NOMO-1 treated with DMSO at 0.1 percent for 48 hours (cell line): ENCODE measurements around the gene TMA7B.

Source experiments
- DNase-seq: peaks from one replicate; lab custom pipeline; 2025; ENCODE audit not compliant: unreplicated experiment; lab: John Stamatoyannopoulos, UW

TMA7B gene

DNA sequence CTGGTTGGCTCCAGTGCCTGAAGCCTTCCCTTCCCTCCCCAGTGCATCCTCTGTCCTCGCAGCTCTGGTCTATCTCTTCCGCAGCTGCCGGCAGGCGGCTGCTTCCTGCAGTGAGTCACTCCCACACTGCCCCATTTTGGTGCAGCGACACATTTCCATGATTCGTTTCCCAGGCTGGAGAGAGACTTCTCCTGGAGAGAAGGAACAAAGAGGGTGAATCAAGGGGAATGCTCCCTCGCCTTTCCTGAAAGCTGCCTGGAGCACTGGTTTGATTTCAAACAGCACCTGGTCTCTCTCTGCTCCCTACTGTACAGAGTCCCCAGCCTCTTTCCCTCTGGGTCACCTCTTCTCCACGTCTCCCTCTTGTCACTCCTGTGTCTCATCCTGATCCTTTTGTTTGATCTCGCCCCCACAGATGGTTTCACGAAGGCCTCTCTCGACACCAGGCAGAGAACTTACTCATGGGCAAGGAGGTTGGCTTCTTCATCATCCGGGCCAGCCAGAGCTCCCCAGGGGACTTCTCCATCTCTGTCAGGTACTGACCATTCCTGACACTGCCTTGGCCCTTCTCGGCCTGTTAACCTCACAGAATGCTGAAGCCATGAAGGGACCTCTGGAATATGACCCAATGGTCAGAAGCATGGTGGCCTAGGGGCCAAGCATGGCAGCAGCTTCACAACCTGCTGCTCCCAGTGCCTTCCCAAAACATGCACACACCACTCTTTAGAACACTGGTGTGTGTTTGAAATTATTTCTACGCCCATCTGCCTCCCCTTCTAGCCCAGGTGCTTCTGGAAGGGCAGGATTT lies at the start of gene TMA7B:
Gene TMA7B, plus strand, starts transcription at position 758 of the 808 bp plus-strand sequence. CDS start 3,978 bp downstream, outside the sequence.
- DNase-seq, result peak; percentile 24

DNA sequence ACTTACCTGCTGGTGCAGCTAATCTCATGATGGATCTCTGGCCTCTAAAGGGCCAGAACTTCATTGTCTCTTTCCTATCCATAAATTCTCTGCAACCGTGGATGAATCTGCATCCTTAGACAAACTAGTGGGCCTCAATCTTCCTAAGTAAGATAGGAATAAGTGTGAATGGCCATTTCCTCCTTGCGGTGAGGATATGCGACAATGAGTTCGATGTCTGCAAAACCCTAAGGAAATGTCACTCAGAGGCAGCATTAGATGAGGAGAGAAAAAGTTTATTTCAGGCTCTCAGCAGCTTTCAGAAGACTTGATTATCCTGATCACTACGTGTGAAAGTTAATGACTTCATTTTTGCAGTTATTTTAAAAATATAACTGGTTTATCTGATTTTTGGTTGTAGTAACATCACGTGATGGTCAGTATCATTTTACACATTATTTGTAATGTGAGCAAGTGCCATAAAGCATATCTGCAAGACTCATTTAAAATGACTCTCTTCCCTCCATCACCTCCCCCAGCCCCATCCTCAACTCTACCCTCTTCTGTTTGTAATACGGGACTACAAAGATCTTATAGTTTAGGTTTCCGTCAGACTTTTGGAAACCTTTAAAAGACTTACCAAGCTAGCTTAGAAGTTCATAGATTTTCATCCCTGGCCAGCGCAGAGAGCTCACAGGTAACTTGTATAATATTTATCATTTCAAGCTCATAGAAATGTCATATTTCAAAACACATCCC lies 49.2 kb upstream of the TMA7B start:
- DNase-seq, result no peak

DNA sequence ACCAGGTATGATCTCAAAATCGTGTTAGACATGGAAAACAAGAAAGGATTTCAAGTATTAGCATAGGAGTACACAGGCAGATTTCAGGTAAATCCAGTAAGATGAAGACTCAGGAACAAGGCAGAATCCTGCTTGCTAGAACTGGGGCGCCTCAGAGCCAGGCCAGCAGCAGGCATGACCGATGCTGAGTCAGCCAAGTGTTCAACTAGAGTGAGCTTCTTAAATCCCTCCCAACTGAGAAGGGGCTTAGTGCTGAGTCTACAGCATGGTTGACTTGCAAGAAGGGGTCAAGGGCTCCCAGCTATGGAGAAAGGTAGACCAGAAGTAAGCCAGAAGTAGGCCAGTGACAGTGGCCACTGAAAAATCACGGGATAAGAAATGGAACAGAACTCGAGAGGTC lies 46.9 kb upstream of the TMA7B start:
- DNase-seq, result no peak

DNA sequence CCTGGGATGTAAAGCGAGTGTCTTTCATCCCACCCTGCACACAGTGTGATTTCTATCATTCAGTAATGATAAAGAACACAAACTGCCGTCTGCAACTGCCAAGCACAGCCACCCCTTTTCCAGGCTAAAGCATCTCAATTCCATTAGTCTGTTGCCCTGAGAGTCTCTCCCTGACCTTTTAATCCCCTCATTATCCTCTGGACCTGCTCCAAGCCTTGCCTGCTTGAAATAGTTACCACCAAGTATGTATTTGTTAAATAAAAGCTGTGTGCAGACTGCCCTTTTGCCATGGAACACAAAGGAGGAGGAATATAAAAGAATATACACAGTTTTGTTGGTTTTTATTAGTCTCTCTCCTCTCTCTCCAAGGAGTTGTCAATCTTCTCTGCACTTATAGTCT lies 46.3 kb upstream of the TMA7B start:
- no peak for DNase-seq

DNA sequence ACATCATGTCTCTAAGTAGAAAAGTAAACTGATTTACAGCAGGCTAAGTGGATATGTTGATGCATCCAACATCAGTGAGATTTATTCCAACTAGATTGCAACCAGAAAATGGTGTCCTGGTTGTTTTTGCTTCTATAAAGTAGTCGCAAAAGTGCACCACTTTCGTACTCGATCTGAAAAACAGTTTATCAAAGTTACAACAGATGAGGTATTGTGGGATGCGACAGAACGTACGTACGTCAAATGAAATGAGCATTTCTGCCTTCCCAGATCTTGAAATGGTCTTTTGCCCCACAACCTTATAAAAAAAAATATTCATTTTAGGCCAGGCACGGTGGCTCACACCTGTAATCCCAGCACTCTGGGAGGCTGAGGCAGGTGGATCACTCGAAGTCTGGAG lies 45.6 kb upstream of the TMA7B start:
- no peak for DNase-seq

DNA sequence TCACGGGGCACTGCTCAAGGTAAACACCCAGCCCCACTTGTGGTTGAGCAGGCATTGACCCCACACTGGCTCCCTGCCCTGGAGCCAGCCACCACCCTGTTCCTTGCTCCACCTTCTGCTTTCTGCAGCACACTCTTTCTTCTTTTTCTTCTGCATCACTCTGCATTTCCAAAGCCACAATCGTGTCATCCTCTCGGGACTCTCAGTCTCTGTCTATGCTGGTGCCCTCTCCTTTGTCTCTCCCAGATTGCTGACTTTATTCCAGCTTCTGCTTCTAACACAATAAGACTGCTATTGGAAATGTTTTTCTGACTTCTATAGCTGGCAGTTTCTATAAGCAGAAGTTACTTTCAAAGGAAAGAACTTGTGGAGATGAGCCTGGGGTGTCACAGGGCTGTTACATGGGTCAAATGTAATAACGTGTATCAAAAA lies 44.9 kb upstream of the TMA7B start:
- no peak for DNase-seq

DNA sequence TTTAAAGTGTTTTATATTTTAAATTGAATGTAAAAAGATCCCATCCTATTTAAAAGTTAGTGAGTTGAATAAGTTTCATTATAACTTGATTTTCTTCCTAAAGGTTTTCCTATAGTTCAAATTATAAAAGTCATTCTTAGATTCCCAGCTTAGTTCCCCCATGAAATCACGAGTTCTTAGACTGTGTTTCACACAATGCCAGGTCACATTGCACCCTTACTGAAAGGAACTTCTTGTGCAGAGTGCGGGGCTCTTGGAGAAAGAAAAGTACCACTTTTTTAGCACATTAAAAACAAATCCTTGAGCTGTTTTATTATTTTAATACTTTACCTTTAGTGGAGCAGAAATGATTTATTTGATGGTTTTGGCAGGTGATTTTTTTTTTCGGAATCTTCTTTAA lies 43.7 kb upstream of the TMA7B start:
- DNase-seq, result no peak

DNA sequence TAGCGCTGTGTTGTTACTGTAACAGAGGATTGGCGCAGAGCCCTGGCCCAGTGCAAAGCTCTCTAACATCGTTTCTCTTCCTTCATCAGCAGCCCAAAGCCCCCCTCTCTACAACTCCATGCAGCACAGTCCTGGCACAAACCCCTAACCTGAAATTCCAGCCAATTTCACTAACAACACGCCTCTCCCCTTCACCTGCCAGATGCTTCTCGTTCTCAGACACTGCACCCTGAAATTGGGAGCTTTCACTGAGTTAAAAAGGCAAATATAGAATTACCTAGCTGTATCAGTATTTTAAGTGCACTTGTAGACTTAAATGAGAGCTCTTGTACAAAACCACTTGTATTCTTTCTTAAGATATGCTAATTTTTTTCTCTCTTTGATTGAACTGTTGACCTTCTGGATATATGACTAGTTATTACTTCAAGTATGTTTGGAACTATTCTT lies 43.0 kb upstream of the TMA7B start:
- no peak for DNase-seq

DNA sequence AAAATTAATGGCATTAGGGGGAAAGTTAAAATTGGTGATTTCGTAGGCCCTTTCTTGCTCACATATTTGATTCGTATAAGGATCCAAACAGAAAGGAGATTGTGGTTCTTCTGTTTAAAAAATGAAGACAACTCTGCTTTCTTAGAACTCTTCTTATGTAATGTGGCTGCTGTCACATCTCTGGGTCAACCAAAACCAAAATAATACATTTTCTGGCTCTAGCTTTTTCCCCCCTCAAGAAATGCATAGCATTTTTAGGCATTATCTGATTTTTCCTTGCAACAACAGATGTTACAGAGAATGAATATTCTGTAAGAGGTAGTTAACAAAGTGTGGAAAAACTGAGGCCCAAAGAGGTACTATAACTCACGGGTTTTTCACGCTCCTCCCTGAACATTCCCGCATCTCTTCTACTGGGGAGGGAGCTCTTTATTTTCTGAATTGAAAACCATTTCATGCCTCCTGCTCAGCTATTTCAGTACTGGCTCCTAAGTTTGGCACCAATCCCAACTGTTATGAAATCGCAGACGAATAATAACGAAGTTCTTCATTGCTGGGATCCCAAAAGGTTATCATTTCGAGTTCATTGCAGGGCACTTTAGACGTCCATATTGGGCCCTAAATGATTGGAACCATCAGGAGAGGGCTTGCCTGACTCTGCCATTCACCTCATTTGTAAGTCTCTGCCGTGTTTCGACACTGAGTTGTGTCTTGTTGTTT lies 42.3 kb upstream of the TMA7B start:
- no peak for DNase-seq

DNA sequence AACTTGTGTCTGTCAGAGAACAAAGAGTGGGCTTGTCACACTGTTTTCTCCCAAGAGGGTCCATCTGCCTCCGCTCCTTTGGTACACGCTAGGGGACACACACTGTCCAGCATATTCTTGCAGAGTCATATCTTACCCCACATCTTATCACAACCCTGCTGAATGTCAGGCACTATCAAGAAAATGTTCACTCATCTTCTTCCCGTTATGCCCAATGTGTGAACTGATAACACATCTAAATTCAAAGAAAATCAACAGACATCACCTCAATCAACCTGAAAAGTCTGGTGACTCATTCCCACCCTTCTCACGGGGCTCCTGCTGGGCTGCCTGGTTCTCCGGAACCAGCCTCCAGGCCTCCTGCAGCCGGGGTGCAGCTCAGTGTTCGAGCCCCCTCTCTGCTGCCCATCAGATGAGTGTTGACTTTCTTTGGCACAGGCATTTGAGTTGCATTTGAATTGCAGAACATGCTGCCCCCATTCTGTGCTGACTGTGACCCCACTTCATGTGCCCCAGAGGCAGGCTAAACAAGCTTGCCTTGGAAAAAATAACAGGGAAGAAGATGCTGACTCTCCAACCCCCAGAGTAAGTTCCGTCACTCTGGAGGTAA lies 40.0 kb upstream of the TMA7B start:
- DNase-seq, result no peak

DNA sequence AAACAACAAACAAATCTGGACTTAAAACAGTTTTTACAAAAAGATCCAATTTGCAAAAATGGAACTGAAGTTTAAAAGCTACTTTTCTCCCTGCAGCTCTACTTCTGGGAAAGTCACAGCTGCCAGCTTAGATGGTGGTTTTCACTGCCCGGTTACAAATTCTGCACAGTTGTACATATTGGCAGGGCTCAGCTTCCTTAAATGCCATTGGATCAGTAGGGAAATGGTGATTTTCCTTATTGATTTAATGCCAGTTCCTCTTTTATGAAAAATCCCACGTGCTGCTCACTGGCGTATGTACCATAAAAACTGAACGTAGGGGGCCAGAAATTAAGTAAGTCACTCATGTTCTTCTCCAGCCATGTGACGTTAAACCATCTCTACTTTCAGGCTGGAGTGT lies 36.5 kb upstream of the TMA7B start:
- DNase-seq, result peak; percentile 40

DNA sequence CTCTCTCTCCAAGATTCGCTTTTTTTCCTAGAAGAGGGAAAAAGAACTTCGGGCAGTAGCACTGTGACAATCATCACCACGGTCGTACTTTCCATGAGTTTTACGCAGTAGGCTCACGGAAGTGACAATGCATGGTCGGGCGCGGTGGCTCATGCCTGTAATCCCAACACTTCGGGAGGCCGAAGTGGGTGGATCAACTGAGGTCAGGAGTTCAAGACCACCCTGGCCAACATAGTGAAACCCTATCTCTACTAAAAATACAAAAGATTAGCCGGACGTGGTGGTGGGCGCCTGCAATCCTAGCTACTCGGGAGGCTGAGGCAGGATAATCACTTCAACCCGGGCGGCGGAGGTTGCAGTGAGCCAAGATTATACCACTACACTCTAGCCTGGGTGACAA lies 35.9 kb upstream of the TMA7B start:
- DNase-seq, result no peak

DNA sequence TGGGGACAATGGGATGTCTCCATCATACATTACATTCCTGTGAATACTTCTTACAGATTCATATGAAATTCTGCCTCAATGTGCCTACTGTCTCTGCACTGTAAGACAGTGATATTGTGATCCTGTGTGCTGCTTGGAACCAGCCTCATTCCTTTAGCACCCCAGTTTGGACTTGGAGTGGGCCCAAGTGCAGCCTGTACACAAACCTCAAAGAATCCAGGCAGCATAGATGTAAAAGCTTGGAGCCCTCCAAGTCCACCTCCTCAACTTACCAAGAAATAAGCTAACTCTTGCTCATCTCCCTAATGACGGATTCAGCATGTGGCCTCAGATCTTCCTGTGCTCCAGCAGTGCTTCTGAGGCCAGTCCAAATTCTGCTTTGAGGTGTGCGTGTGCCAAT lies 34.9 kb upstream of the TMA7B start:
- DNase-seq, result no peak

DNA sequence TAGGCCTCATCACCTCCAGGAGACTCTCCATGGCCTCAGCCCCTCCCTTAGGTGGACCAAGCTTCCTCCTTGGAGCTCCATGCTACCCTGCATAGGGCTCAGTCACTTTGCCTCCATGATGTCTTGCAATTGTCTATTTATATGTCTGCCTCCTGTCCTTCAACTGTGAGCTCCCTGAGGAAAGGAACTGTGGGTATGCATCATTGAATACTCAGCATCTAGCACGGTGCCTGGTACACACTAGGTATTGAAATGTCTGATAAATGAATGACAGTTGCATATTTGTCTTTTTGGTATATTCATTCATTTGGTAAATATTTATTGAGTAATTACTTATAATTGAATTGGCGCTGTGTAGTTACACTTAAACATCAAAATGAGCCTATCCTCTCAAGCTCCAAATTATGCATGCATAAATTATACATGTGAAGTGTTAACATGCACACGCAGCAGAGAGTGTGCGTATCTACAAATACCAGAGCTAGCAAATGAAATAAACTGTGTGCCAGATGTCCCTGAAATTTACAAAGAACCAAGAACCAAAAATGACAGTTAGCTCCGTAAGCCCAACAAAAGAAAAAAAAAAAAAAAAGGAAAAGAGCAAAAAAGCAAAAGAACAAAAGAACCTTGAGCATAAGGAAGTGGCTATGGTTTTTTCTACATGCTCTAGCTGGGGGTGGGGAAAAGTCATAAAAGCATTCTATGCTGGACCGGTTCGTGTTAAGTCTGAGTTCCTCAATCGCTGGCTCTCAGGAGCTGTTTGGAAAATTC lies 34.1 kb upstream of the TMA7B start:
- peak; percentile 13 for DNase-seq

DNA sequence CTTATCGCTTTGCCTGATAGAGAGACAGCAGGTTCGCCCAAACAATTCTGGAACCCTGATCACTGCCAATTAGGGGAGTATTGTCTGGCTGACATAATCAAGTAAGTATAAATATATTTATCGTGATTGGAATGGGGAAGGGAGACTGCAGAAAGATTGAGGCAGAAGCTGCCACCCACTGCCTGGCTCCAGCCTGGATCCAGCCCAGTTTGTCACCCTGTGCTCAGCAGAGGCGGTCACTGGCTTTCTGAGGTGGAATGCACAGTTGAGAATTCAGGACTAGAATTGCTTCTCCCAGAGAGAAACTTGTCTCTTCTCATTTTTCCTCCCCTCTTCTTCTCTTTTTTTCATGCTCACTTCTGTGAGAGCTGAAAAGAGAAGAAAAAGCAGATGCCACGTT lies 33.4 kb upstream of the TMA7B start:
- DNase-seq, result no peak

DNA sequence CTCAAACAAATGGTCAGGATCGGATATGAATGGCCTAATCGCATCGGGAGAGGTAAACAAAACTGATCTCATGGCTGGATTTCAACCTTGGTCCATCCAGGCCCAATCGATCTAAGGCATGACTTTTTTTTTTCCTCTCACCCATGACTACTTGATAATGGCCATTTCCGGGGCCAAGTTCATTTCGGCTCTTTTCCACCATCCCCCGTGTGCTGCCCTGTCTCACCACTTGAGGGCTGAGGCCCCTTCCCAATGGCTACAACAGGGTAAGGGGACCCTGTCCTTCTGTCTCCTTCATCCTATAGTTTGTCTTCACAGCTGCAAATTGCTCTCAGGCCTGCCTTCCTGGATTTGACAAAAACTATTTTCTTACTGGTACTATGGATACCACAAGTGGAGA lies 32.7 kb upstream of the TMA7B start:
- DNase-seq, result no peak

DNA sequence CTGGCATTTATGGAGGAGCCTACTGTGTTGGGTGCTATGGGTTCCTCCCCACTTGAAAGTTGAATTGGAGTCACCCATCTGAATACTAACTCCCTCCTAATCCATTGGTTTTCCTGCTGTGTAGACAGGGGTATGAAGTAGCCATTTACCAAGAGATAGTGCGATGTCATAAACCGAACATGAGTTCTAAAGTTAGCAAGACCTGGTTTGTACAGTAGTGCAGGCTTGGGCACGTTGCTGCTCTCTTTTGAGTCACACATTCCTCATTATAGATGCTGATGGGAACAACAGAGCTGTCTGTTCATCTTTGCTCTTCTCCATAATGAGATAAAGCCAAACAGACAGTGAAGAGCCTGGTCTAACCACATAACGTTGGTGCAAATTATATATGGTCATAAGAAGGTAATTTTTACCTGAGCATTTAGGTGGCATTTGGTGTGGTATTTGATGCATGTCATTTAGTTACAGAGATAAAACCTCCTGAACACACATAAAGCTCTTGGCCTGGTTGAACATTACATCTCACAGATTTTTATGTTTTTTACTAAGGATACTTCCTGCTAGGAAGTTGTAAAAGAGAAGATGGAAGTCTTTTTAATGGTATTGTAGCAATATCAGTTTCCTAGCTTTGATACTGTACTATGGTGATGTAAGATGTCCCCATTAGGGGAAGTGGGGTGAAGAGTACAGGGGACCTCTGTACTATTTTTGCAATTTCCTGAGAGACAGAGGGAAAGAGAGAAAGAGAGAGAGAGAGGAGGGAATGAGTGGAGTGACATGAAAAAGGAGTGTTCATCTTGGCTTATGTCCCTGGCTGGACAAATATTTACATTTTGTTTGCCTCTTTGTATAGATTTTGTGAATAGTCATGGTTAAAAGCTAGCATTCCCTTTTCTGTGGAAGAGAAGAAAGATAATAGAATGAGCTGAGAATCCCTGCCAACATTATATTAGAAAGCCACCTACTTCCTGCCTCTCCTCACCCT lies 31.4 kb upstream of the TMA7B start:
- DNase-seq, result peak; percentile 62

DNA sequence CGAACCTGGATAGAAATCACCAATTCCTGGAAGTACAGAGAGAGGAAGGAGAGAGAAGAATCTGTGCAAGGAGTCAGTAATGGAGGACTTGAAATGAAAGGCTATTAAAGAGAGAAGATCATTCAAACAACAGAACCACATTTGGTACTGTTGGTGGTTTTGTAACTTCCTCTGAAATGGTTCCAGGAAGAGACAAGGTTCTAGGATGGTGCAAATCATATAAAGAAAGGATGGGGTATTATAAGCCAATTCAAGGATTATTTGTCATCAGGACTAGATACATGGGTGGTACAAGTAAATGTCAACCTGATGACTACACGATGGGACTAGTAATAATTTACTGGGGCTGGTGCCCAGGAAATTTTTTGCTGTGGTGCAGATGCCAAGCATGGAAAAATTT lies 28.9 kb upstream of the TMA7B start:
- DNase-seq, result no peak

DNA sequence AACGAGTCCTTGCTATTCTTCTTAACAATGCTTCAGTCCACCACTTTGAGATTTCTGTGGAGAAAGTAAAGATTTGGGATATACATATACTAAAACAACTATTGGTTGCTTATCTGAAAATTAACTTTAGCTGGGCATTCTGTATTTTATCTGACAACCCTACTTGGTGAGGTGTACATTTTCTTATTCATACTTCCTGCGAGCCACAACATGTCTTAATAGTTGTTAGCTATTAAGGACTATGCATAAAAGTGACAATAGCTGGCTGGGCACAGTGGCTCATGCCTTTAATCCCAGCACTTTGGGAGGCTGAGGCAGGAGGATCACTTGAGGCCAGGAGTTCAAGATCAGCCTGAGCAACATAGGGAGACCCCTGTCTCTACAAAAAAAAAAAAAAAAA lies 28.0 kb upstream of the TMA7B start:
- DNase-seq, result no peak
